ENCODE results near the gene KRT2.

The KRT2 gene

GRCh38 chr12:52631676-52632459, 20.1 kb downstream of the KRT2 start:
- Histone ChIP-seq H3K4me1 (ENCODE audit: insufficient read depth, low read length) (no peaks in the 10 kb centered on the region), H3K9ac (ENCODE audit: low read depth, low read length) (no peak overlapping the region), H3K9me3 (ENCODE audit: control insufficient read depth, insufficient read depth, low read length) (no peaks in the 10 kb centered on the region), H3K36me3 (ENCODE audit: insufficient read depth, low read length) (no peaks in the 10 kb centered on the region)

- Histone ChIP-seq H3K36me3 (ENCODE audit: insufficient read depth, low read length) (no peaks in the 10 kb centered on the region), H3K9me3 (ENCODE audit: control insufficient read depth, insufficient read depth, low read length) (no peaks in the 10 kb centered on the region), H3K4me1 (ENCODE audit: insufficient read depth, low read length) (no peaks in the 10 kb centered on the region), H3K9ac (ENCODE audit: low read depth, low read length) (no peak overlapping the region)
Observed at GRCh38 chr12:52631264-52631663, 20.7 kb downstream of the KRT2 start.

GRCh38 chr12:52630599-52631200, 21.3 kb downstream of the KRT2 start:
- H3K4me1 ChIP-seq (ENCODE audit: insufficient read depth, low read length): no peaks in the 10 kb centered on the region
- H3K9me3 ChIP-seq (ENCODE audit: control insufficient read depth, insufficient read depth, low read length): no peaks in the 10 kb centered on the region
- no peaks in the 10 kb centered on the region for H3K36me3 ChIP-seq (ENCODE audit: insufficient read depth, low read length)
- no peak overlapping the region for H3K9ac ChIP-seq (ENCODE audit: low read depth, low read length)

- Histone ChIP-seq H3K36me3 (ENCODE audit: insufficient read depth, low read length) (no peaks in the 10 kb centered on the region), H3K4me1 (ENCODE audit: insufficient read depth, low read length) (no peaks in the 10 kb centered on the region), H3K9me3 (ENCODE audit: control insufficient read depth, insufficient read depth, low read length) (no peaks in the 10 kb centered on the region), H3K9ac (ENCODE audit: low read depth, low read length) (no peak overlapping the region)
Observed at GRCh38 chr12:52630008-52630500, 22.0 kb downstream of the KRT2 start.

GRCh38 chr12:52629281-52630007, 22.6 kb downstream of the KRT2 start:
- Histone ChIP-seq H3K9ac (ENCODE audit: low read depth, low read length) (no peak overlapping the region), H3K36me3 (ENCODE audit: insufficient read depth, low read length) (no peaks in the 10 kb centered on the region), H3K4me1 (ENCODE audit: insufficient read depth, low read length) (no peaks in the 10 kb centered on the region), H3K9me3 (ENCODE audit: control insufficient read depth, insufficient read depth, low read length) (no peaks in the 10 kb centered on the region)

GRCh38 chr12:52628841-52629240, 23.2 kb downstream of the KRT2 start:
- Histone ChIP-seq H3K9ac (ENCODE audit: low read depth, low read length) (no peak overlapping the region), H3K36me3 (ENCODE audit: insufficient read depth, low read length) (no peaks in the 10 kb centered on the region), H3K4me1 (ENCODE audit: insufficient read depth, low read length) (no peaks in the 10 kb centered on the region), H3K9me3 (ENCODE audit: control insufficient read depth, insufficient read depth, low read length) (no peaks in the 10 kb centered on the region)

GRCh38 chr12:52628111-52628507, 23.9 kb downstream of the KRT2 start:
- no peaks in the 10 kb centered on the region for H3K36me3 ChIP-seq (ENCODE audit: insufficient read depth, low read length)
- H3K9ac ChIP-seq (ENCODE audit: low read depth, low read length): no peak overlapping the region
- no peaks in the 10 kb centered on the region for H3K4me1 ChIP-seq (ENCODE audit: insufficient read depth, low read length)

GRCh38 chr12:52627395-52628110, 24.5 kb downstream of the KRT2 start:
- no peak overlapping the region for H3K9ac ChIP-seq (ENCODE audit: low read depth, low read length)
- H3K4me1 ChIP-seq (ENCODE audit: insufficient read depth, low read length): no peaks in the 10 kb centered on the region
- H3K9me3 ChIP-seq (ENCODE audit: control insufficient read depth, insufficient read depth, low read length): no peaks in the 10 kb centered on the region
- no peaks in the 10 kb centered on the region for H3K36me3 ChIP-seq (ENCODE audit: insufficient read depth, low read length)

More at GRCh38 chr12:52628111-52628507, 23.9 kb downstream of the KRT2 start:
- H3K9me3 ChIP-seq (ENCODE audit: control insufficient read depth, insufficient read depth, low read length): no peaks in the 10 kb centered on the region

GRCh38 chr12:52622349-52622748, 29.7 kb downstream of the KRT2 start:
- no peaks in the 10 kb centered on the region for H3K9me3 ChIP-seq (ENCODE audit: control insufficient read depth, insufficient read depth, low read length)
- H3K36me3 ChIP-seq (ENCODE audit: insufficient read depth, low read length): no peaks in the 10 kb centered on the region

GRCh38 chr12:52618866-52619265, 33.1 kb downstream of the KRT2 start:
- Histone ChIP-seq H3K4me1 (ENCODE audit: insufficient read depth, low read length) (0 out of 2 replicates have a peak, but pooled peaks cover 4% of the 10 kb centered on the region), H3K36me3 (ENCODE audit: insufficient read depth, low read length) (no peaks in the 10 kb centered on the region), H3K9ac (ENCODE audit: low read depth, low read length) (no peak overlapping the region), H3K9me3 (ENCODE audit: control insufficient read depth, insufficient read depth, low read length) (no peaks in the 10 kb centered on the region)

More at GRCh38 chr12:52622349-52622748, 29.7 kb downstream of the KRT2 start:
- no peak overlapping the region for H3K9ac ChIP-seq (ENCODE audit: low read depth, low read length)
- H3K4me1 ChIP-seq (ENCODE audit: insufficient read depth, low read length): 0 out of 2 replicates have a peak, but pooled peaks cover 4% of the 10 kb centered on the region

- no peaks in the 10 kb centered on the region for H3K9me3 ChIP-seq (ENCODE audit: control insufficient read depth, insufficient read depth, low read length)
- no peaks in the 10 kb centered on the region for H3K36me3 ChIP-seq (ENCODE audit: insufficient read depth, low read length)
- H3K9ac ChIP-seq (ENCODE audit: low read depth, low read length): no peak within 1 kb of the TSS
- 0 out of 2 replicates have a peak, but pooled peaks cover 4% of the 10 kb centered on the region for H3K4me1 ChIP-seq (ENCODE audit: insufficient read depth, low read length)
Observed at GRCh38 chr12:52618216-52618615, 33.8 kb downstream of the KRT2 start, which contains the start of gene KRT73. Gene KRT73, minus strand, starts transcription at chr12:52618559. Its CDS starts 35 bp downstream, at chr12:52618524.

- H3K9ac ChIP-seq (ENCODE audit: low read depth, low read length): no peak overlapping the region
- H3K9me3 ChIP-seq (ENCODE audit: control insufficient read depth, insufficient read depth, low read length): no peaks in the 10 kb centered on the region
- no peaks in the 10 kb centered on the region for H3K36me3 ChIP-seq (ENCODE audit: insufficient read depth, low read length)
- 0 out of 2 replicates have a peak, but pooled peaks cover 4% of the 10 kb centered on the region for H3K4me1 ChIP-seq (ENCODE audit: insufficient read depth, low read length)
Observed at GRCh38 chr12:52617403-52617785, 34.6 kb downstream of the KRT2 start.

GRCh38 chr12:52616680-52617402, 35.2 kb downstream of the KRT2 start:
- H3K9me3 ChIP-seq (ENCODE audit: control insufficient read depth, insufficient read depth, low read length): no peaks in the 10 kb centered on the region
- no peaks in the 10 kb centered on the region for H3K36me3 ChIP-seq (ENCODE audit: insufficient read depth, low read length)
- no peak overlapping the region for H3K9ac ChIP-seq (ENCODE audit: low read depth, low read length)

More at GRCh38 chr12:52616680-52617402, 35.2 kb downstream of the KRT2 start:
- 0 out of 2 replicates have a peak, but pooled peaks cover 4% of the 10 kb centered on the region for H3K4me1 ChIP-seq (ENCODE audit: insufficient read depth, low read length)
